GM23338 (cell line): ENCODE data around the gene C6orf120. TPM values are rescaled to one million over a fixed set of nuclear protein-coding genes. Genes with fewer than 3 reads are reported as not detected.

Source experiments
- ATAC-seq: fragments of 200-7000 bp; cut with Tn5 transposase; 3 replicates; pipeline ENCODE4 v1.9.1; 2020
- DNase-seq: peaks from one replicate; pipeline ENCODE4 v3.0.0-alpha.2; 2015; ENCODE audit warnings: low spot score
- H2AFZ ChIP-seq: fragments of 200-600 bp; sonication (generic); 2 replicates; pipeline ENCODE4 v1.8.0; 2016; ENCODE audit warnings: antibody characterized with exemption, mild to moderate bottlenecking, moderate library complexity
- H3F3A ChIP-seq: fragments of 200-600 bp; sonication (generic); replicated peaks from 2 replicates; pipeline ENCODE4 v1.8.0; 2017; ENCODE audit warnings: antibody characterized with exemption, mixed run types, low read depth
- H3K27ac ChIP-seq: fragments of 200-600 bp; sonication (generic); 2 replicates; pipeline ENCODE4 v1.6.1; 2016; ENCODE audit warnings: low read depth
- H3K27me3 ChIP-seq: fragments of 200-600 bp; sonication (generic); 2 replicates; pipeline ENCODE4 v1.8.0; 2016; ENCODE audit warnings: mild to moderate bottlenecking, mixed run types, moderate library complexity; ENCODE audit not compliant: insufficient read depth
- H3K36me3 ChIP-seq: fragments of 200-600 bp; sonication (generic); 2 replicates; pipeline ENCODE4 v1.8.0; 2016; ENCODE audit warnings: mild to moderate bottlenecking; ENCODE audit not compliant: insufficient read depth
- H3K4me1 ChIP-seq: fragments of 200-600 bp; sonication (generic); 2 replicates; pipeline ENCODE4 v1.8.0; 2016; ENCODE audit warnings: mild to moderate bottlenecking, moderate library complexity; ENCODE audit not compliant: insufficient read depth
- H3K4me2 ChIP-seq: fragments of 200-600 bp; sonication (generic); 2 replicates; pipeline ENCODE4 v1.7.1; 2017; ENCODE audit warnings: mixed run types
- H3K4me3 ChIP-seq: fragments of 200-600 bp; sonication (generic); 2 replicates; pipeline ENCODE4 v1.6.1; 2016; ENCODE audit warnings: mixed run types
- H3K79me2 ChIP-seq: fragments of 200-600 bp; sonication (generic); replicated peaks from 2 replicates; pipeline ENCODE4 v1.8.0; 2017; ENCODE audit warnings: mild to moderate bottlenecking; ENCODE audit not compliant: insufficient read depth
- H3K9me2 ChIP-seq: fragments of 200-600 bp; sonication (generic); 2 replicates; pipeline ENCODE4 v1.8.0; 2017; ENCODE audit not compliant: insufficient read depth
- H4K20me1 ChIP-seq: fragments of 200-600 bp; sonication (generic); replicated peaks from 2 replicates; pipeline ENCODE4 v1.8.0; 2017; ENCODE audit warnings: mild to moderate bottlenecking; ENCODE audit not compliant: insufficient read depth
- H3K27ac Mint-ChIP-seq: 2 replicates; pipeline ENCODE4 v1.8.0; 2020; ENCODE audit warnings: inconsistent platforms, mild to moderate bottlenecking, moderate library complexity, mixed read lengths
- H3K27me3 Mint-ChIP-seq: 3 replicates; pipeline ENCODE4 v1.8.0; 2022; ENCODE audit warnings: low read depth, mild to moderate bottlenecking, moderate library complexity, mixed read lengths, inconsistent platforms; ENCODE audit not compliant: insufficient read depth, poor library complexity
- H3K36me3 Mint-ChIP-seq: 3 replicates; pipeline ENCODE4 v1.8.0; 2021; ENCODE audit warnings: low read depth, mild to moderate bottlenecking, inconsistent platforms, moderate library complexity, mixed read lengths
- H3K4me1 Mint-ChIP-seq: 3 replicates; pipeline ENCODE4 v1.8.0; 2020; ENCODE audit warnings: mild to moderate bottlenecking, inconsistent platforms, mixed read lengths
- H3K4me3 Mint-ChIP-seq: 3 replicates; pipeline ENCODE4 v1.8.0; 2021; ENCODE audit warnings: moderate library complexity, mild to moderate bottlenecking, inconsistent platforms, mixed read lengths
- H3K9me3 Mint-ChIP-seq: 3 replicates; pipeline ENCODE4 v1.8.0; 2020; ENCODE audit warnings: moderate library complexity, mild to moderate bottlenecking, inconsistent platforms, mixed read lengths
- CREB1 ChIP-seq: fragments of 250-450 bp; sonication (Bioruptor Pico); IDR thresholded peaks from 2 replicates; pipeline ENCODE4 v1.5.0; 2020; ENCODE audit warnings: low read depth, mild to moderate bottlenecking, moderate library complexity
- EZH2phosphoT487 ChIP-seq: fragments of 200-600 bp; sonication (generic); IDR thresholded peaks from one replicate; pipeline ENCODE4 v1.8.1; 2018; ENCODE audit warnings: antibody characterized with exemption; ENCODE audit not compliant: unreplicated experiment
- JUNB ChIP-seq: IDR thresholded peaks from one replicate; pipeline ENCODE4 v1.6.1; 2016; ENCODE audit warnings: antibody characterized with exemption; ENCODE audit not compliant: unreplicated experiment
- STAT1 ChIP-seq: IDR thresholded peaks from one replicate; pipeline ENCODE4 v1.6.1; 2016; ENCODE audit warnings: antibody characterized with exemption; ENCODE audit not compliant: unreplicated experiment
- polyA plus RNA-seq: library from polyadenylated mRNA; unstranded; fragments of >200 nt; fragmentation: Nextera tagmentation; extraction: Ambion mirVana; gene quantifications from 2 replicates; pipeline ENCODE4 v1.2.1, GENCODE V29; 2016
- total RNA-seq: library from RNA; depleted of rRNA; stranded (reverse); fragments of >200 nt; shearing (Covaris generic); gene quantifications from 2 replicates; pipeline ENCODE4 v1.2.3, GENCODE V29; 2014
- TF ChIP-seq, protein P1 (sequence below): fragments of 250-450 bp; sonication (Bioruptor Pico); IDR thresholded peaks from 2 replicates; pipeline ENCODE4 v1.5.0; 2020; ENCODE audit warnings: mild to moderate bottlenecking, moderate library complexity
- TF ChIP-seq, protein P2 (sequence below): IDR thresholded peaks from 2 replicates; pipeline ENCODE4 v1.6.1; 2016; ENCODE audit warnings: antibody characterized with exemption
- TF ChIP-seq, protein P3 (sequence below): IDR thresholded peaks from one replicate; pipeline ENCODE4 v1.6.1; 2018; ENCODE audit warnings: antibody characterized with exemption; ENCODE audit not compliant: unreplicated experiment

Gene C6orf120
- total and polyA plus RNA-seq, 2 experiments from 2014 or later, result 18.8 to 57.3 TPM

DNA sequence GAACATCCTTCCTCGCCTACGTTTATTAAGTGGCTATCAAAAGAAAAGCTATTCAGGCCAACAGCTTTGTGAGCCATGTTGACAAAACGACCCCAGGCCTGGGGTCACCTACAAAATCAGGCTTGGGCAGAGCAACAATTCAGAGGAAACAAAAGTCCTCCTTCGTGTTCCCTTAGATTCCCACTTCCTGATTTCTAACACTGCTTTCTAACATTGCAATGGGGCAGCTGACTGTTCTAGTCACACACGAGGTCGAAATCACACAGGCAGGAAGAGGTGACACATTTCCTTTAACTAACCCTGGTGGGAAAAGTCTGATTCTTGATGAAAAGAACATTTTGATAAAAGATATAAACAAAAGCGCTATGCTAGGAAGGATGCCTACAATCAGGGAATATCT, 32.0 kb upstream of the C6orf120 start (continued):
- TF ChIP-seq, protein P1, sequence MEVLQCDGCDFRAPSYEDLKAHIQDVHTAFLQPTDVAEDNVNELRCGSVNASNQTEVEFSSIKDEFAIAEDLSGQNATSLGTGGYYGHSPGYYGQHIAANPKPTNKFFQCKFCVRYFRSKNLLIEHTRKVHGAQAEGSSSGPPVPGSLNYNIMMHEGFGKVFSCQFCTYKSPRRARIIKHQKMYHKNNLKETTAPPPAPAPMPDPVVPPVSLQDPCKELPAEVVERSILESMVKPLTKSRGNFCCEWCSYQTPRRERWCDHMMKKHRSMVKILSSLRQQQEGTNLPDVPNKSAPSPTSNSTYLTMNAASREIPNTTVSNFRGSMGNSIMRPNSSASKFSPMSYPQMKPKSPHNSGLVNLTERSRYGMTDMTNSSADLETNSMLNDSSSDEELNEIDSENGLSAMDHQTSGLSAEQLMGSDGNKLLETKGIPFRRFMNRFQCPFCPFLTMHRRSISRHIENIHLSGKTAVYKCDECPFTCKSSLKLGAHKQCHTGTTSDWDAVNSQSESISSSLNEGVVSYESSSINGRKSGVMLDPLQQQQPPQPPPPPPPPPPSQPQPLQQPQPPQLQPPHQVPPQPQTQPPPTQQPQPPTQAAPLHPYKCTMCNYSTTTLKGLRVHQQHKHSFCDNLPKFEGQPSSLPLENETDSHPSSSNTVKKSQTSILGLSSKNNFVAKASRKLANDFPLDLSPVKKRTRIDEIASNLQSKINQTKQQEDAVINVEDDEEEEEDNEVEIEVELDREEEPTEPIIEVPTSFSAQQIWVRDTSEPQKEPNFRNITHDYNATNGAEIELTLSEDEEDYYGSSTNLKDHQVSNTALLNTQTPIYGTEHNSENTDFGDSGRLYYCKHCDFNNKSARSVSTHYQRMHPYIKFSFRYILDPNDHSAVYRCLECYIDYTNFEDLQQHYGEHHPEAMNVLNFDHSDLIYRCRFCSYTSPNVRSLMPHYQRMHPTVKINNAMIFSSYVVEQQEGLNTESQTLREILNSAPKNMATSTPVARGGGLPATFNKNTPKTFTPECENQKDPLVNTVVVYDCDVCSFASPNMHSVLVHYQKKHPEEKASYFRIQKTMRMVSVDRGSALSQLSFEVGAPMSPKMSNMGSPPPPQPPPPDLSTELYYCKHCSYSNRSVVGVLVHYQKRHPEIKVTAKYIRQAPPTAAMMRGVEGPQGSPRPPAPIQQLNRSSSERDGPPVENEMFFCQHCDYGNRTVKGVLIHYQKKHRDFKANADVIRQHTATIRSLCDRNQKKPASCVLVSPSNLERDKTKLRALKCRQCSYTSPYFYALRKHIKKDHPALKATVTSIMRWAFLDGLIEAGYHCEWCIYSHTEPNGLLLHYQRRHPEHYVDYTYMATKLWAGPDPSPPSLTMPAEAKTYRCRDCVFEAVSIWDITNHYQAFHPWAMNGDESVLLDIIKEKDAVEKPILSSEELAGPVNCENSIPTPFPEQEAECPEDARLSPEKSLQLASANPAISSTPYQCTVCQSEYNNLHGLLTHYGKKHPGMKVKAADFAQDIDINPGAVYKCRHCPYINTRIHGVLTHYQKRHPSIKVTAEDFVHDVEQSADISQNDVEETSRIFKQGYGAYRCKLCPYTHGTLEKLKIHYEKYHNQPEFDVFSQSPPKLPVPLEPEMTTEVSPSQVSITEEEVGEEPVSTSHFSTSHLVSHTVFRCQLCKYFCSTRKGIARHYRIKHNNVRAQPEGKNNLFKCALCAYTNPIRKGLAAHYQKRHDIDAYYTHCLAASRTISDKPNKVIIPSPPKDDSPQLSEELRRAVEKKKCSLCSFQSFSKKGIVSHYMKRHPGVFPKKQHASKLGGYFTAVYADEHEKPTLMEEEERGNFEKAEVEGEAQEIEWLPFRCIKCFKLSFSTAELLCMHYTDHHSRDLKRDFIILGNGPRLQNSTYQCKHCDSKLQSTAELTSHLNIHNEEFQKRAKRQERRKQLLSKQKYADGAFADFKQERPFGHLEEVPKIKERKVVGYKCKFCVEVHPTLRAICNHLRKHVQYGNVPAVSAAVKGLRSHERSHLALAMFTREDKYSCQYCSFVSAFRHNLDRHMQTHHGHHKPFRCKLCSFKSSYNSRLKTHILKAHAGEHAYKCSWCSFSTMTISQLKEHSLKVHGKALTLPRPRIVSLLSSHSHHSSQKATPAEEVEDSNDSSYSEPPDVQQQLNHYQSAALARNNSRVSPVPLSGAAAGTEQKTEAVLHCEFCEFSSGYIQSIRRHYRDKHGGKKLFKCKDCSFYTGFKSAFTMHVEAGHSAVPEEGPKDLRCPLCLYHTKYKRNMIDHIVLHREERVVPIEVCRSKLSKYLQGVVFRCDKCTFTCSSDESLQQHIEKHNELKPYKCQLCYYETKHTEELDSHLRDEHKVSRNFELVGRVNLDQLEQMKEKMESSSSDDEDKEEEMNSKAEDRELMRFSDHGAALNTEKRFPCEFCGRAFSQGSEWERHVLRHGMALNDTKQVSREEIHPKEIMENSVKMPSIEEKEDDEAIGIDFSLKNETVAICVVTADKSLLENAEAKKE (CRISPR knock-in tag), result no peak
- TF ChIP-seq JUNB, result no peak

DNA sequence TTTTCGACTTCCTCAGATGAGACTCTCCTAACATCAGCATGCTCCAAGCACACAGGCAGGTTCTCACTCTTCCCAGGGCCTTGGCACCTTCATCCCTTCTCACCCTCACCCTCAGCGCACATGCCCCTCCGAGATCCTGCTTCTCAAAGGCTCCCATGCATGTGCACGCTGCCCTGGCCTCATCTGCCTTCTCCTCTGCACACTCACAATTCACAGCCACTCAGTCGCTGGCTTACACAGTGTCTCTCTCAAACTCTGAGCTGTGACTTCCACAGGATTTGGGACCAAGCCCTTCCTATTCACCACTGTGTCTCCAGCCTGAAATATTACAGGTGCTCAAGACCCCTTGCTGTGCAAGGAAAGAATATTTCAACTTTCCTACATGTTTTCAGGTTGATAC, 30.4 kb upstream of the C6orf120 start:
- Mint-ChIP-seq H3K27me3 (no peaks in the 10 kb centered on the region), H3K4me3 (no peak overlapping the region), H3K27ac (no peak overlapping the region), H3K4me1 (peaks cover 14% of the 10 kb centered on the region), H3K36me3 (peaks cover 54% of the 10 kb centered on the region), H3K9me3 (no peaks in the 10 kb centered on the region)
- Histone ChIP-seq H3K27me3 (no peaks in the 10 kb centered on the region), H3K36me3 (peaks cover 18% of the 10 kb centered on the region), H3K4me1 (peaks cover 4% of the 10 kb centered on the region; the same call in 1 of the 2 replicates), H3F3A (no peaks in the 10 kb centered on the region), H3K4me3 (no peak overlapping the region), H3K9me2 (no peaks in the 10 kb centered on the region), H3K4me2 (no peak overlapping the region), H4K20me1 (peaks cover 6% of the 10 kb centered on the region; the same call in 1 of the 2 replicates), H3K27ac (no peak overlapping the region), H2AFZ (no peak overlapping the region), H3K79me2 (peaks cover 19% of the 10 kb centered on the region)
- ATAC-seq (no peak), DNase-seq (no peak)
- TF ChIP-seq STAT1 (no peak), EZH2phosphoT487 (no peak), CREB1 (CRISPR knock-in tag) (no peak)
- TF ChIP-seq, protein P2, sequence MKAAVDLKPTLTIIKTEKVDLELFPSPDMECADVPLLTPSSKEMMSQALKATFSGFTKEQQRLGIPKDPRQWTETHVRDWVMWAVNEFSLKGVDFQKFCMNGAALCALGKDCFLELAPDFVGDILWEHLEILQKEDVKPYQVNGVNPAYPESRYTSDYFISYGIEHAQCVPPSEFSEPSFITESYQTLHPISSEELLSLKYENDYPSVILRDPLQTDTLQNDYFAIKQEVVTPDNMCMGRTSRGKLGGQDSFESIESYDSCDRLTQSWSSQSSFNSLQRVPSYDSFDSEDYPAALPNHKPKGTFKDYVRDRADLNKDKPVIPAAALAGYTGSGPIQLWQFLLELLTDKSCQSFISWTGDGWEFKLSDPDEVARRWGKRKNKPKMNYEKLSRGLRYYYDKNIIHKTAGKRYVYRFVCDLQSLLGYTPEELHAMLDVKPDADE, result no peak
- TF ChIP-seq, protein P3, sequence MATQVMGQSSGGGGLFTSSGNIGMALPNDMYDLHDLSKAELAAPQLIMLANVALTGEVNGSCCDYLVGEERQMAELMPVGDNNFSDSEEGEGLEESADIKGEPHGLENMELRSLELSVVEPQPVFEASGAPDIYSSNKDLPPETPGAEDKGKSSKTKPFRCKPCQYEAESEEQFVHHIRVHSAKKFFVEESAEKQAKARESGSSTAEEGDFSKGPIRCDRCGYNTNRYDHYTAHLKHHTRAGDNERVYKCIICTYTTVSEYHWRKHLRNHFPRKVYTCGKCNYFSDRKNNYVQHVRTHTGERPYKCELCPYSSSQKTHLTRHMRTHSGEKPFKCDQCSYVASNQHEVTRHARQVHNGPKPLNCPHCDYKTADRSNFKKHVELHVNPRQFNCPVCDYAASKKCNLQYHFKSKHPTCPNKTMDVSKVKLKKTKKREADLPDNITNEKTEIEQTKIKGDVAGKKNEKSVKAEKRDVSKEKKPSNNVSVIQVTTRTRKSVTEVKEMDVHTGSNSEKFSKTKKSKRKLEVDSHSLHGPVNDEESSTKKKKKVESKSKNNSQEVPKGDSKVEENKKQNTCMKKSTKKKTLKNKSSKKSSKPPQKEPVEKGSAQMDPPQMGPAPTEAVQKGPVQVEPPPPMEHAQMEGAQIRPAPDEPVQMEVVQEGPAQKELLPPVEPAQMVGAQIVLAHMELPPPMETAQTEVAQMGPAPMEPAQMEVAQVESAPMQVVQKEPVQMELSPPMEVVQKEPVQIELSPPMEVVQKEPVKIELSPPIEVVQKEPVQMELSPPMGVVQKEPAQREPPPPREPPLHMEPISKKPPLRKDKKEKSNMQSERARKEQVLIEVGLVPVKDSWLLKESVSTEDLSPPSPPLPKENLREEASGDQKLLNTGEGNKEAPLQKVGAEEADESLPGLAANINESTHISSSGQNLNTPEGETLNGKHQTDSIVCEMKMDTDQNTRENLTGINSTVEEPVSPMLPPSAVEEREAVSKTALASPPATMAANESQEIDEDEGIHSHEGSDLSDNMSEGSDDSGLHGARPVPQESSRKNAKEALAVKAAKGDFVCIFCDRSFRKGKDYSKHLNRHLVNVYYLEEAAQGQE, result no peak
